ENCODE measurements around the gene PTPRH.

Gene PTPRH

GRCh38 chr19:55136399-55137102 is 72.8 kb downstream of the PTPRH start:
- no peak for TF ChIP-seq REST (IDR thresholded peaks at IDR 0.05; ENCODE audit: insufficient replicate concordance, low read depth)
- TF ChIP-seq, protein P1, sequence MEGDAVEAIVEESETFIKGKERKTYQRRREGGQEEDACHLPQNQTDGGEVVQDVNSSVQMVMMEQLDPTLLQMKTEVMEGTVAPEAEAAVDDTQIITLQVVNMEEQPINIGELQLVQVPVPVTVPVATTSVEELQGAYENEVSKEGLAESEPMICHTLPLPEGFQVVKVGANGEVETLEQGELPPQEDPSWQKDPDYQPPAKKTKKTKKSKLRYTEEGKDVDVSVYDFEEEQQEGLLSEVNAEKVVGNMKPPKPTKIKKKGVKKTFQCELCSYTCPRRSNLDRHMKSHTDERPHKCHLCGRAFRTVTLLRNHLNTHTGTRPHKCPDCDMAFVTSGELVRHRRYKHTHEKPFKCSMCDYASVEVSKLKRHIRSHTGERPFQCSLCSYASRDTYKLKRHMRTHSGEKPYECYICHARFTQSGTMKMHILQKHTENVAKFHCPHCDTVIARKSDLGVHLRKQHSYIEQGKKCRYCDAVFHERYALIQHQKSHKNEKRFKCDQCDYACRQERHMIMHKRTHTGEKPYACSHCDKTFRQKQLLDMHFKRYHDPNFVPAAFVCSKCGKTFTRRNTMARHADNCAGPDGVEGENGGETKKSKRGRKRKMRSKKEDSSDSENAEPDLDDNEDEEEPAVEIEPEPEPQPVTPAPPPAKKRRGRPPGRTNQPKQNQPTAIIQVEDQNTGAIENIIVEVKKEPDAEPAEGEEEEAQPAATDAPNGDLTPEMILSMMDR (IDR thresholded peaks at IDR 0.05; ENCODE audit: insufficient read depth, low read length), result no peak
- Histone ChIP-seq H3K27me3 (ENCODE audit: insufficient read depth, poor library complexity, severe bottlenecking) (peaks cover 8% of the 10 kb centered on the region), H3K4me3 (replicated peaks; ENCODE audit: insufficient read depth, low read length) (no peak overlapping the region), H3K27ac (replicated peaks) (no peak overlapping the region)
- DNase-seq (ENCODE audit: low read depth in 1 of 2, low spot score in 1 of 2), result no peak

- Histone ChIP-seq H3K27ac (replicated peaks) (no peak overlapping the region), H3K4me3 (replicated peaks; ENCODE audit: insufficient read depth, low read length) (no peak overlapping the region), H3K27me3 (ENCODE audit: insufficient read depth, poor library complexity, severe bottlenecking) (peaks cover 18% of the 10 kb centered on the region)
- DNase-seq (ENCODE audit: low read depth in 1 of 2, low spot score in 1 of 2), result no peak
- TF ChIP-seq POLR2AphosphoS5 (IDR thresholded peaks at IDR 0.05; ENCODE audit: low read depth) (no peak), REST (IDR thresholded peaks at IDR 0.05; ENCODE audit: insufficient replicate concordance, low read depth) (no peak), SPI1 (IDR thresholded peaks at IDR 0.05; ENCODE audit: borderline replicate concordance, low read depth) (no peak), GABPA (IDR thresholded peaks at IDR 0.05; ENCODE audit: low read depth) (no peak)
- TF ChIP-seq, protein P1 (IDR thresholded peaks at IDR 0.05; ENCODE audit: insufficient read depth, low read length), result no peak
Observed at GRCh38 chr19:55134736-55135135, 74.6 kb downstream of the PTPRH start.

DNA sequence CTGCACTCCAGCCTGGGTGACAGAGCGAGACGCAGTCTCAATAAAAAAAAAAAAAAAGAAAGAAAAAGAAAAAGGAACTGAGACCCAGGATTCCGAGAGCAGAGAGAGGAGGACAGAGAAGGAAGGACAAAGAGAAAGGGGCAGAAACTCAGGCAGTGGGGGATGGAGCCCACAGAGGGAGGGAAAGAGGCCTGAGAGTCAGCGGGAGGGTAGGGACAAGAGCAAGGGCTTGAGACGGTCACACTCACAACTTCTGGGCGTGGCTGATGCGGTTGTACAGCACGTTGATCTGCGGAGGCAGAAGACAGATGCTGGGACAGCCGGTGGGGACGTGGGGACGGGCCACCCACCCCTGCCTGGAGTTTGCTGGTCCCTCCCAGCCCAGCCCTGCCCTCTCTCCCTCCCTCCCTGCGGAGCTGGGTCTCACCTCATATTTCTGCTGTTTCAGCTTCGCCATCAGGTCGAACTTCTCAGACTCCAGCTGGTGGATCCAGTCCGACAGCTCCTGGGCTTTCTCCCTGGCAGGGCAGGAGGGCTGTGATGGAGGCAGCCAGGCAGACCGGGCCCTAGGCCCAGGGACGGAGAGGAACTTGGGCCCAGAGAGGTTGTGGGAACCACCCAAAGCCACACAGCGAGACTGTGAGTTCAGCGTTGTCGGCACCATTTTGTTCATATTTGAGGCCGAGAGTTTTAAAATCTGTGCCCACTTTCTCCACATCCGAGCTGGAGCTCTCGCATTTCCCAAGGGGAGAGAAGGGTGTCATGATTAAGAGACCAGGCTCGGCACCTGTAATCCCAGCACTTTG is 75.5 kb downstream of the PTPRH start:
- peak in 1 of 2 experiments; percentile 63 for DNase-seq (ENCODE audit: low read depth in 1 of 2, low spot score in 1 of 2)
- TF ChIP-seq SPI1 (IDR thresholded peaks at IDR 0.05; ENCODE audit: borderline replicate concordance, low read depth) (no peak; the same call in 1 of the 2 replicates), POLR2AphosphoS5 (IDR thresholded peaks at IDR 0.05; ENCODE audit: low read depth) (no peak), REST (IDR thresholded peaks at IDR 0.05; ENCODE audit: insufficient replicate concordance, low read depth) (no peak), GABPA (IDR thresholded peaks at IDR 0.05; ENCODE audit: low read depth) (no peak)
- TF ChIP-seq, protein P1 (IDR thresholded peaks at IDR 0.05; ENCODE audit: insufficient read depth, low read length), result no peak
- Histone ChIP-seq H3K27ac (replicated peaks) (no peak overlapping the region), H3K4me3 (replicated peaks; ENCODE audit: insufficient read depth, low read length) (no peak overlapping the region), H3K27me3 (ENCODE audit: insufficient read depth, poor library complexity, severe bottlenecking) (peaks cover 22% of the 10 kb centered on the region)

Data from HL-60 (cell line).